Measurements from ENCODE around the gene CDCA4.
"Not testable (repeated sequence)": the region's sequence is repeated elsewhere in the genome, so short reads cannot be mapped to it uniquely, and the experiment has no call there.

The CDCA4 gene

DNA sequence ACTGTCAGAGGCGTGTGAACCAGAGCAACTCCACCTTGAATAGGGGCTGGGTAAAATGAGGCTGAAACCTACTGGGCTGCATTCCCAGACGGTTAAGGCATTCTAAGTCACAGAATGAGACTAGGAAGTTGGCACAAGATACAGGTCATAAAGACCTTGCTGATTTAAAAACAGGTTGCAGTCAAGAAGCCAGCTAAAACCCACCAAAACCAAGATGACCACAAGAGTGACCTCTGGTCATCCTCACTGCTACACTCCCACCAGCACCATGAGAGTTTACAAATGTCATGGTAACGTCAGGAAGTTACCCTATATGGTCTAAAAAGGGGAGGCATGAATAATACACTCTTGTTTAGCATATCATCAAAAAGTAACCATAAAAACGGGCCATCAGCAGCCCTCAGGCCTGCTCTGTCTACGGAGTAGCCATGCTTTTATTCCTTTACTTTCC is 11.6 kb upstream of the CDCA4 start:
- DNase-seq, result not testable (repeated sequence)

DNA sequence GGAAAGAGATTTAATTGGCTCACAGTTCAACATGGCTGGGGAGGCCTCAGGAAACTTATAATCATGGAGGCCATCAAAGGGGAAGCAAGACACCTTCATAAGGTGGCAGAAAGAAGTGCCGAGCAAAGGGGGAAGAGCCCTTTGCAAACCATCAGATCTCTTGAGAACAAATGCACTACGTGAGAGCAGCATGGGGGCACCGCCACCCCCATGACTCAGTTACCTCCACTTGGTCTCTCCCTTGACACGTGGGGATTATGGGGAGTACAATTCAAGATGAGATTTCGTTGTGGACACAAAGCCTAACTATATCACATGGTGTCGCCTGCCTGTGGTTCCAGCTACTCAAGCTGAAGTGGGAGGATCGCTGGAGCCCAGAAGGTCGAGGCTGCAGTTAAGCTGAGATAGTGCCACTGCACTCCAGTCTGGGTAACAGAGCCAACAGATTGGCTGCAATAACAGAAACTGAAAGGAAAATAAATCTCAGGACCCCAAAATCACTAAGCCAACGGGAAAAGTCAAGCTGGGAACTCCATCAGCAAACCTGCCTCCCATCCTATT is 10.0 kb upstream of the CDCA4 start:
- DNase-seq, result no peak

DNA sequence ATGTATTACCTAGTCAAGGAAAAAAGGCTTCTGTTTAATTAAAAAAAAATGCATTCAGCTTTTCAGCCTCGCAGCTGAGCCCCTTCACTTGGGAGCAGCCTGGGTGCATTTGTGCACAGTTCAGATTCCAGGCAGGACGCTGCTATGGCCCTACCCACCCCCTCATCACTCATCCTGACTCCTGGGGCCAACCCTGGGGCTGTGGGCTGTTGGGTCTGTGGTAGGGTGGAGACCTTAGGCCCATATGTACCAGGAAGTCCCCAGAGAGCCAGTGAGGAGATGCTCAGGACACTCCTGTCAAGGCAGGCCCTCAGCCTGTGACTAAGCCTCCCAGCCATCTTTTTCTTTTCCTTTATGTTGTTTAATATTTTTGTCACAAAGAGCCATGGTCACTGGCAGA is 9.3 kb upstream of the CDCA4 start:
- no peak for DNase-seq

DNA sequence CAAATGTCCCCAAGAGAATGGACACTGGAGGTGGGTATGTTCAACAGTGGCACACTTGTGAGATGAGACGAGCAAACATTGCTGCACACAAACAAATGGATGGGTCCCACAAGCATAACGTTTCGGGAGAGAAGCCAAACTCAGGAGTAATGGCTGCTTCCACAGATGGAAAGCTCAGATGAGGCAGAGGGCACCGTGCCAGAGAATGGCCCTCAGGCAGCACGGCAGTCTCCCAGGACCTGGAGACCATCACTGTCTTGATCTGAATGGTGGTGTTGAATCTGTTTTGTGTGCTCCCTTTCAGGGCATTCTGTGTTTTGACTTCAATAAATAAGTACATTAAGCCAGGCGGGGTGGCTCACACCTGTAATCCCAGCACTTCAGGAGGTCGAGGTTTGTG is 8.5 kb upstream of the CDCA4 start:
- no peak for DNase-seq

DNA sequence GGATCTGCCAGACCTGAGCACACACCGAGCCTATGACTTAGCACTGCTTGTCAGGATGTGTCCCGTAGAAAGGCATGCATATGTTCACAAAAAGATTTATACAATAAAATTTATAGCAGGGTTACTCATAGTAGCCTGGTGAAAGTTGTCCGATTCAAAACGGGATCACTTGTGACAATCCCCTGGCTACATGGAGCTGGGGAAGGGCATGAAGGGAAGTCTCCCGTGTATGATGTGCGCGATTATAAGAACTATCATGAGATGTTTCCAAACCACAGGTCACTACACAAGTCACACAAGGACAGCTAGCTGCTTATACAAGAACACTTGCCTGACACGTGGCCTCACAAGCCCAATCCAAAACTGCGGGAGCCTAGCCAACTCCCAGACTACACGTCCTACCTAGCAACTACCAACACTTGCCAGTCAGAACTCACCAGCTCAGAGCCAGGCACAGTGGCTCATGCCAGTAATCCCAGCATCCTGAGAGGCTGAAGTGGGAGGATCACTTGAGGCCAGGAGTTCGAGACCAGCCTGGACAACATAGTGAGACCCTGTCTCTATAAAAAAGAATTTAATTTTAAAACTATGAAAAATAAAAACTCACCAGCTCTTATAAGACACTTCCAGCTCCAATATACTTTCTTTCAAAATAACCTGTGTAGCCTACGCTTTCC is 7.5 kb upstream of the CDCA4 start:
- no peak for DNase-seq

DNA sequence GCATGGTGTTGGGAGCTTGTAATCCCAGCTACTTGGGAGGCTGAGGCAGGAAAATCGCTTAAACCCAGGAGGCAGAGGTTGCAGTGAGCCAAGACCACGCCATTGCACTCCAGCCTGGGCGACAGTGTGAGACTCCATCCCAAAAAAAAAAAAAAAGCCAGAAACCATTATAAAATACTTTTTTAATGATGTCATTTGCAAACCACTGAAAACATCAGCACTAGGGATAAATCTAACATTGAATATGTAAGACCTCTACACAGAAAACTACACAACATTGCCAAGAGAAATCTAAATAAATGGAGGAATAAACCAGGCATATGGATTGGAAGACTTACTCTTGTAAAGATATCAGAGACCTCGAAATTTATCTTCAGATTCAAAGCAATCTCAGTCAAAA is 6.8 kb upstream of the CDCA4 start:
- DNase-seq, result not testable (repeated sequence)

DNA sequence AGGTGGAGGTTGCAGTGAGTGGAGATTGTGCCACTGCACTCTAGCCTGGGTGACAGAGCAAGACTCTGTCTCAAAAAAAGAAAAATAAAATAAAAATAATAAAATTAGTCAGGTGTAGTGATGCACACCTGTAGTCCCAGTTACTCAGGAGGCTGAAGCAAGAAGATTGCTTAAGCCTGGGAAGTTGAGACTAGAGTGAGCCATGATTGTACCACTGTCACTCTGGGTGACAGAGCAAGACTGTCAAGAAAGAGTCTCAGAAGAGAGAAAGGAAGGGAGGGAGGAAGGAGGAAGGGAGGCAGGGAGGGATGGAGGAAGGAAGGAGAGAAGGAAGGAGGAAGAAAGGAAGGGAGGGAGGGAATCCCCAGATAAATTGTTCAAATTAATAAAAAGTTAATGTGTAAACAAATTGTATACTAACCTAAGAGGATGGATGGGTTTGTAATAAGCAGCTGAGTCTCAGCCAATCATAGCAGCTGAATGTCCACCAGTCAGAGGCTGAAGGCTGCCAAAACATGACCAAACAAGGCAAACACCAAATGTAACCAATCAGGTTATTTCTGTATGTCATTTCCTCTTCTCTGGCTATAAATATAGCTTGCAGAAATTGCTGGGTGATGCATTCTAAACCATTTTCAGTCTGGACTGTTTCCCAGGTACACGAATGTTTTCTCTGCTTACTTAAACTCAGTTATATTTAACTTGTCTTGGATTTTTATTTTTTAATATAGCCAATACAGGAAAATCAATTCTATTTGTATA is 6.1 kb upstream of the CDCA4 start:
- no peak for DNase-seq

DNA sequence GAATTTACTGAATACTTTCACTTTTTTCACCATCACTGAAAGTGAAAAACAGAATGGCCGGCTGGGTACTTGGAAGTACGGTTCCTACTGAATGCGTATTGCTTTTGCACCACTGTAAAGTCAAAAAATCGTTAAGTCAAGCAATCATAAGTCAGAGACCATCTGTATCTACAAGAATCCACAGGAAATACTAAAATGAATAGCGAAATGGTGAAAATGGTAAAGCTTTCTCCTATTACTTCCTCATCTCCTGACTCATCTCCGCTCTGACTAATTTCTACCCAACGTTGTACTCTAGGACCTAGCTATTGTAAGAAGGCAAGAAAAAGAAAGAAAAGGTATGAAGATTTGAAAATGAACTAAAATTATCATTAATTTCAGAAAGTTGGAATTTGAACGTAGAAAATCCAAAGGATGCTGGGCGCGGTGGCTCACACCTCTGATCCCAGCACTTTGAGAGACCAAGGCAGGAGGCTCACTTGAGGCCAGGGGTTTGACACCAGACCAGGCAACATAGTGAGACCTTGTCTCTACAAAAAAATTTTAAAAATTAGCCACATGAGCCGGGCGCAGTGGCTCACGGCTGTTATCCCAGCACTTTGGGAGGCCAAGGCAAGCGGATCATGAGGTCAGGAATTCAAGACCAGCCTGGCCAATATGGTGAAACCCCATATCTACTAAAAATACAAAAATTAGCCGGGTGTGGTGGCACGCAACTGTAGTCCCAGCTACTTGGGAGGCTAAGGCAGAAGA is 5.3 kb upstream of the CDCA4 start:
- DNase-seq, result no peak

DNA sequence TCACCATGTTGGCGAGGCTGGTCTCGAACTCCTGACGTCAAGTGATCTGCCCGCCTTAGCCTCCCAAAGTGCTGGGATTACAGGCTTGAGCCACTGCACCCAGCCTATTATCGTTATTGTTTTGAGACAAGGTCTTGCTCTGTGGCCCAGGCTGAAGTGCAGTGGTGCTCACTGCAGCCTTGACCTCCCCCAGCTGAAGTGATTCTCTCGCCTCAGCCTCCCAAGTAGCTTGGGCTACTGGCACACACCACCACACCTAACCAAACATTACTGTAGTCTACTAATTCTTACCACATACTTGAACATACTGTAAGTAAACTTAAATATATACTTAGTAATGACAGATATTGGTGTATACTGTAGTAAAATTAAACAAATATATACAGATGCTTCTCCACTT is 4.5 kb upstream of the CDCA4 start:
- no peak for DNase-seq

DNA sequence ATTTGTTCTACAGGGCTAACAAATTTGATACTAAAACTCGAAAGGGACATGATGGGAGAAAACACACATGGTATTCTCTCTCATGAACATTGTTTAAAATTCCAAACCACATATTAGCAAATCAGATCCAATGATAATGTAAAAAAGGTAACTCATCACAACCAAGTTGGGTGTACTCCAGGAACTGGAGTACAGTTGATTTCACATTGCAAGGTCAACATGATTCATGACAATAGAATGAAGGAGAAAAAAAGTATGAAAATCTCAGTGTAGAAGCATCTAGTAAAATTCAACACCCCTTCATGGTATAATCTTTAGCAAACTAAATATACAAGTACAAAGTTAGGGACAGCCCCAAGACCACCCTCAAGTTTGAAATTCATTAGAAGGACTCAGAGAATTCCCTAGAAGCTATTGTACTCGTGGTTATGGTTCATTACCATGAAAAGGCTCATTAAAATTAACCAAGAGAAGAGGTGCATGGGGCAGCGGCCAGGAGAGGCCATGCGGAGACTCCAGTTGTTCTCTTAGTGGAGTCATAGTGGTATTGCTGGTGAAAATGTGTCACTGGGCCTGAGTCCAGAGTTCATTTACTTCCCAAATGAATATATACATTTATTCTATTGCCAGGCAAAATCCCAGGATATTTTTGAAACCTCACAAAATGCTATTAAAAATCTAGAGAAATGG is 3.1 kb upstream of the CDCA4 start:
- no peak for DNase-seq

DNA sequence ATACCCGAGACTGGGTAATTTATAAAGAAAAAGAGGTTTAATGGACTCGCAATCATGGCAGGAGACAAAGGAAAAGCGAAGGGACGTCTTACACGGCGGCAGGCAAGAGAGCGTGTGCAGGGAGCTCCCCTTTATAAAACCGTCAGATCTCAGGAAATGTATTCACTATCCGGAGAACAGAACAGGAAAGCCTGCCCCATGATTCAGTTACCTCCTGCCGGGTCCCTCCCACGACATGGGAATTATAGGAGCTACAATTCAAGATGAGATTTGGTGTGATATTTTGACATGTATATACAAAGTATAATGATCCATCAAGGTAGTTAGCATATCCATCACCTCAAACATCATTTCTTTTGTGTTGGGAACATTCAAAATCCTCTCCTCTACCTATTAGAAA is 2.3 kb upstream of the CDCA4 start:
- DNase-seq, result no peak

DNA sequence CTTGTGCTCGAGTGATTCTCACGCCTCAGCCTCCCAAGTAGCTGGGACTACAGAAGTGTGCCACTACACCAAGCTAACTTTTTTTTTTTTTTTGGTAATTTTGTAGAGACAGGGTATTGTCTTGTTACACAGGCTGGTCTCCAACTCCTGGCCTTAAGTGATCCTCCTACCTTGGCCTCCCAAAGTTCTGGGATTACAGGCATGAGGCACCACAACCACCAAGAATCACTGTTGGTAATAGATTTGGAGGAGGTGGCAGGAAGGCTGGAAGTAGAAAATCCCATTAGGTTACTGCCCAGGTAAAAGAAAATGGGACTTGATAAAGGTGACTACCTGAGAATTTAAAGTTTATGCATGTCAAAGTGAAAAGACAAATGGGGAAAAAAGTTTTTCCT is 1.4 kb upstream of the CDCA4 start:
- DNase-seq, result no peak

DNA sequence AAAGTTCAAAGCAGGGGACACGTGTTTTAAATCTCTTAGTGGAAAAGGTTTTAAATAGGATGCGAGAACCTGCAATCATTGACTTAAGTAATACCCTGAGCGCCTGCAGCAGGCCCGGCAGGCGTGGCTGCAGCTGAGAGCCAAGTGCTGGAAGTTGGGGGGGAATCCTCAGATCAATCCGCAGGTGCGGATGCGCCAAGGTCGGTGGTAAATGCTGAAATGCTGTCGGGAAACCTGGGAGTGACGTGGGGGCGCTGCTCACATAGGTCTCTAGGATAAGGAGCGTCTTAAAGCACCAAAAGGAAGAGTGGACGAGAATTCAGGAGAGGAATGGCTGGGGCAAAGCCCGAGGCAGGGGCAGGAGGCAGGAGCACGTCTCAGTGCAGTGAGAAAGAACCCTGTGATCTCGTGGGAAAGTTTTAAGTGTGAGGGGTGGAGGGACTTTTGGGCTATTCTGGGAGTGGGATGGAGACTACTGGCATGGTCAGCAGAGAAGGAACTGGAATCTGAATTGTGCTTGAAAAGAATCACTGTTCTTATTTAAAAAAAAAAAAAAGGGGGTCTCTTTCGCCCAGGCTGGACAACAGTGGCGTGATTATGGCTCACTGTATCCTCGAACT is 883 bp upstream of the CDCA4 start:
- DNase-seq, result peak; percentile 69

DNA sequence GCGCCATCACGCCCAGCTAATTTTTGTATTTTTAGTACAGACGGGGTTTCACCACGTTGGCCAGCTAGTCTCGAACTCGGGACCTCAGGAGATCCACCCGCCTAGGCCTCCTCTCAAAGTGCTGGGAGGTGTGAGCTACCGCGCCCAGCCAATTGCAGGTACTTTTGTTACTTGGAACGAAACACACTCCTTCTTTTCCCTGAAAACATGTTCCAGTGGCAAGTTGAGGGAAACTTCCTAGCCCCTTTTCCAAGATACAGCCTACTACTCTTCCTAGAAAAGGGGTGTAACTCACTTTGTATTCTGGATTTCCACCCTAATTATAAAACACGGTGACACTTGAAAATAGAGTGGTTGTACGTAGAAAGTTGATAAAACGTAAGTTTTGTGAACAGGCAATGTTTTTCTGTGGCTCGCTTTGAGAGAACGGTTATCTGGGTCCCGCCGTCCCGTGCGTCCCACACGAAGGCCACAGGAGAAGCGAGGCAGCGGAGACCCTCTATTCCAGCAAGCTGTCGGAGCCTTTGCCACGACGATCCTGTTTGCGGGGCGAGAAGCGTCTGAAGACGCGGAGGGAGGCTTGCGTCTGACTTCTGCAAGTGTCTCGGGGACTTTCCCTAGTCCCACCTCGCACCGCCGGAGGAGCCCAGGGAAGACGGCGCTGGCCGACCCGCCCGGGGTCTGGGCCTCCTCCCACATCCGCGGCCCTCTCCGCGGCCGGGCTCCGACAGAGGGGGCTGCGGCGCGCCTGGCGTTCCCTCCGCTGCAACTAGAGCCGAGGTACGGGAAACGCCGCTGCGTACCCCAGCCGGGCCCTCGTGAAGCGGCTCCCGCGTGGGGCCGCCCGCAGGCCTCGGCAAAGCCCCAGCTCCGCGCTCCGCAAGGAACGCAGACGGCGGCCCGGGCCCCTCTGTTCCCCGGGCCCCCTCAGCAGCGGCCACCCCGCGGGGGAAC is 745 bp downstream of the CDCA4 start:
- DNase-seq, result peak; percentile 60

DNA sequence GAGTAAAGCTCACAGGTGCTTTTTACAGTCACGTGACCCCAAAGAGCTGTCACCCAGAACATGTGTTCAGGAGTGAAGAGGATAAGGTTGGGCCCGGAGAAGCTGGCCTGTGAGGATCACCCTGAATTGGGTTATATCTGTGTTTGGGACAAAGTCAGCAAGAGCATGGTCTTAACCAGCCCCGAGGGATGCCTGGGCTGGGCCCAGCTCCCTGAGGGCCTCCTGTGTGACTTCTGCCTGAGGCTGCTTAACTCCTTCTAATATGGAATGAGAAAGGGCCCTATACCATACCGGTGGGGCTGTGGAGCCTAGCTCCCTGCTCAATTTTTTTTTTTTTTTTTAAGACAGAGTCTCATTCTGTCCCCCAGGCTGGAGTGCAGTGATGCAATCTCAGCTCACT is 2.5 kb downstream of the CDCA4 start:
- no peak for DNase-seq

DNA sequence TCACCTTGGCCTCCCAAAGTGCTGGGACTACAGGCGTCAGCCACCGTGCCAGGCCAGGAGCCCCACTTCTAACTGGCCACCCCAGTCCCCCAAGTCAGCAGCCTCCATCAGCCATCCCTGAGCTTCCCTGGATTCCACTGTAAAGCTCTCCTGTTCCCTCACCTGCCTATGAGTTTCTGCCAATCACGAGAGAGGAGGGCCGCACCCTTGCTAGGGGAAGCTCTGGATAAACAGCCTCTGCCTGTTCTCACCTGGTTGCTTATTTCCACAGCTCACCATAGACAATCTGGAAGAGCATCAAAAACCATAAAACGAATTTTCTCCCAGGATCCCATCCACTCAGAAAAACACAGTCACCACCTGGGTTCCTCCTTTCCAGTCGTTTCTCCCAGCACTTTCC is 5.0 kb downstream of the CDCA4 start:
- no peak for DNase-seq

DNA sequence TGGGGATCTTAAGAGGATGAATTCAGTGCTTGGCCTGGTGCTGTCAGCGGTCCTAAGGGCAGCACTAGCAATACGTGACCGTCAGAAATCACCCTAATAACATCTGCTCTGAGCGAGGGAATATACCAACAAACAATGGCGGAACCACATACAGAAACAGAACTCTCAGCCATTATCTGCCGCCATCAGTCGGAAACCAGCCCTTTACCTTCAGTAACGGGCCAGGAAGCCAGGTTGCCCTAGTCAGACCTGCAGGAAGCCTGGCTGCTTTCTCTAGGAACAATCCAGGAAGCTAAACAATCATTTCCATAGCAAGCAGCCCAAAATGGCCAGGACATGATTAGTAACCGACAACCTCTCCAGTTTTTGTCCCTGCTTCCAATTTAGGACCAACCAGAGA is 5.6 kb downstream of the CDCA4 start:
- no peak for DNase-seq

DNA sequence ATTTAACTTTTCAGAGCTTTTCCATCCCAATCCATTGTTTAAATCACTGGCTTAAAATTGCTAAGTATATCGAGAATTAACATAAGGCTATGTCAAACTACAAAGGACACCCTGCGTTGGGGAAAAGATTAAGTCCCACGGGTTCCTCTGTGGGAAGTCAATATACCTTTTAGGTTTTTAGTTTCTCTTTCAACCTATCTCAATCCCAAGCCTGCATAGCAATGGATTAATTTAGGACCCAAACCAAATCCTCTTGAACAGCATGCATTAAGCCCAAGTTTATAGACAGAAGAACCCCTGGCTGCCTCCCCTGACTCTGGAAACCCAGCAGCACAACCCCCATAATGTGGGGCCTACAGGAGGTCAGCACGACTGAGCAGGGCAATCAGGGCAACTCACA is 6.3 kb downstream of the CDCA4 start:
- DNase-seq, result no peak

DNA sequence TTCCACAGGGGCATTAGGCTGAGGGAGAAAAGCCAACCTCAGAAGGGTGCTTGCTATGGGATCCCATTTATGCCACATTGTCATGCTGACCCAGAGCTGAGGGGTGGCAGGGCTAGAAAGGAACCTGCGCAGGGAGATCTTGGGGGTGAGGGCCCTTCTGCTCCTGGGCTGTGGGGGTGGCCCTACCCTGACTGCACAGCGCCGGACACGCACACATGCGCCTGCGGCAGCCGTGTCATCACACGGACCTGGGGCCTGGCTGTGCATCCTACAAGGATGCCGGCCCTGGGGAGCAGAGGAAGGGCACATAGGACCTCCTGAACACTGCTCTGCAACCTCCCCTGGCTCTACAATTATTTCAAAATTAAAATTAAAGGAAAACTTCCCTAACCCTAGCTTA is 6.9 kb downstream of the CDCA4 start:
- no peak for DNase-seq

DNA sequence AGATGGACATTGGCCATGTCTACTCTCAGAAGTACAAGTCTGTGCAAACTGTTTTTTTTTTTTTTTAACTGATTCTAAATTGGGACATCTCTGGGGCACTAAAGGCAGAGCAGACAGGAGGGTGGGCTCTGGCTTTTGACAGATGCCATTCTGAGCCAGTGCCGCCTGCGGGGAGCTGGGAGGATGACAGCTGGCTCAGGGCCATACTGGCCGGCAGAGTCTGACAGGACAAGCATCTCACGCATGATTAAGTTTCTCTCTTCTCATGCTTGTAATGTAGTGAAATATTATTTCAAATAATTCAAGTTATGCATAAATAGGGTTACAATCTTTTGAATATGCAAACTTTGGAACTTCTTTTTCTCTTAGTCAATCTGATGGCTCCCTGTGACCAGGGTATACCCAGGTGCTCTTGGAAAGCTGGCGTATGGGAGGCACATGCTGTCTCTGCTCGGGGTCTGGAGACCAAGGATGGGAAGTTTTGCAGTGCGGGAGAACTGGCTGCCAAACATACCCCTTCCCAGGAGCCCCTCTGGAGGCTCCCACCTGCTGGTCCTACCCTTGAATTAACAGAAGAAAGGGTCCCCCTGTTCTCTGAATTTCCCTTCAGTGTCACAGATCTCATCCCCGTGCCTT is 7.6 kb downstream of the CDCA4 start:
- no peak for DNase-seq

Measured in hematopoietic multipotent progenitor cell treated with erythropoietin and hydrocortisone succinate and interleukin-3 and kit ligand, for 6 days (in vitro differentiated cells).